Measurements from ENCODE around the gene ZFYVE16. TPM values are rescaled to one million over a fixed set of nuclear protein-coding genes. Genes with fewer than 3 reads are reported as not detected.
A peak's percentile ranks its signal among the peaks of the same experiment; 100 is the strongest.
"Not testable (repeated sequence)": the region's sequence is repeated elsewhere in the genome, so short reads cannot be mapped to it uniquely, and the experiment has no call there.

ZFYVE16 gene
- total RNA-seq, 1 donor from 2014 or later, result 27.3 TPM

- peak; percentile 11 for DNase-seq (ENCODE audit: low read depth)
These were observed 1.6 kb downstream of the ZFYVE16 start for GRCh38 chr5:80409367-80409966.

GRCh38 chr5:80411589-80412219 is 3.8 kb downstream of the ZFYVE16 start:
- peak; percentile 66 for DNase-seq (ENCODE audit: low read depth)

- no peak for DNase-seq (ENCODE audit: low read depth)
These were observed 6.2 kb downstream of the ZFYVE16 start for GRCh38 chr5:80414113-80414512.

- DNase-seq (ENCODE audit: low read depth), result no peak
These were observed 10.1 kb downstream of the ZFYVE16 start for GRCh38 chr5:80417973-80418372.

- not testable (repeated sequence) for DNase-seq (ENCODE audit: low read depth)
These were observed 16.5 kb downstream of the ZFYVE16 start for GRCh38 chr5:80424365-80424764.

- no peak for DNase-seq (ENCODE audit: low read depth)
These were observed 27.6 kb downstream of the ZFYVE16 start for GRCh38 chr5:80435476-80435875.

- no peak for DNase-seq (ENCODE audit: low read depth)
These were observed 29.5 kb downstream of the ZFYVE16 start for GRCh38 chr5:80437326-80437725.

GRCh38 chr5:80438739-80439138 is 30.9 kb downstream of the ZFYVE16 start:
- DNase-seq (ENCODE audit: low read depth), result no peak

- DNase-seq (ENCODE audit: low read depth), result no peak
These were observed 31.3 kb downstream of the ZFYVE16 start for GRCh38 chr5:80439213-80439612.

GRCh38 chr5:80442742-80443141 is 34.9 kb downstream of the ZFYVE16 start:
- no peak for DNase-seq (ENCODE audit: low read depth)

GRCh38 chr5:80453366-80453765 is 45.5 kb downstream of the ZFYVE16 start:
- no peak for DNase-seq (ENCODE audit: low read depth)

- DNase-seq (ENCODE audit: low read depth), result no peak
These were observed 55.4 kb downstream of the ZFYVE16 start for GRCh38 chr5:80463269-80463668.

- peak; percentile 22 for DNase-seq (ENCODE audit: low read depth)
These were observed 59.0 kb downstream of the ZFYVE16 start for GRCh38 chr5:80466669-80467485.

GRCh38 chr5:80468131-80468530 is 60.3 kb downstream of the ZFYVE16 start:
- DNase-seq (ENCODE audit: low read depth), result no peak

GRCh38 chr5:80470631-80471030 is 62.8 kb downstream of the ZFYVE16 start:
- DNase-seq (ENCODE audit: low read depth), result not testable (repeated sequence)

- DNase-seq (ENCODE audit: low read depth), result no peak
These were observed 67.1 kb downstream of the ZFYVE16 start for GRCh38 chr5:80474929-80475328.

- DNase-seq (ENCODE audit: low read depth), result no peak
These were observed 71.8 kb downstream of the ZFYVE16 start for GRCh38 chr5:80479713-80480112.

GRCh38 chr5:80480354-80480753 is 72.5 kb downstream of the ZFYVE16 start:
- no peak for DNase-seq (ENCODE audit: low read depth)

- peak; percentile 51 for DNase-seq (ENCODE audit: low read depth)
These were observed 73.4 kb downstream of the ZFYVE16 start for GRCh38 chr5:80481019-80481893.

GRCh38 chr5:80482578-80482977 is 74.7 kb downstream of the ZFYVE16 start:
- DNase-seq (ENCODE audit: low read depth), result no peak

GRCh38 chr5:80483636-80484232 is 75.9 kb downstream of the ZFYVE16 start:
- DNase-seq (ENCODE audit: low read depth), result no peak

All from myocyte (in vitro differentiated cells).